Measurements from ENCODE around the gene LEUTX.
"Not testable (repeated sequence)": the region's sequence is repeated elsewhere in the genome, so short reads cannot be mapped to it uniquely, and the experiment has no call there.

Gene LEUTX, protein sequence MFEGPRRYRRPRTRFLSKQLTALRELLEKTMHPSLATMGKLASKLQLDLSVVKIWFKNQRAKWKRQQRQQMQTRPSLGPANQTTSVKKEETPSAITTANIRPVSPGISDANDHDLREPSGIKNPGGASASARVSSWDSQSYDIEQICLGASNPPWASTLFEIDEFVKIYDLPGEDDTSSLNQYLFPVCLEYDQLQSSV

DNA sequence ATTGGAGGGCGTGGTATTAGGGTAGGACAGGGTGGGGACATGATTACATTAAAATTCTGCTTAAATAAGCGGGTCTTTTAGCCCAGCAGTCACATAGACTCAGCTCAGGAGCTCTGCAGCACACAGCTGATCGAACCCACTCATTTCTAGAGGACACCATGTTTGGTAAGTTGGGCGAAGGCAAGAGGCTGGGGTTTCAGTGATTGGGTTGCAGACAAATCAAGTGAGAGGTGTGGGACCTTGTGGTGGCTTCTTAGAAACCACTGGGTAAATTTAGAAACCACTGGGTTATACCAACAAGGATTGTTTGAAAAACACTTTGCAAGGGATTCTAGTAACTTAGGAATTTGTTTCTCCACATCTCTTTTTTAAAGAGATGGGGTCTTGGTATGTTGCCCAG is at the start of gene LEUTX:
TSS of gene LEUTX (plus strand) at position 92 of the 400 bp plus-strand sequence. CDS start at position 159, 67 bp downstream.
- no peak for DNase-seq

DNA sequence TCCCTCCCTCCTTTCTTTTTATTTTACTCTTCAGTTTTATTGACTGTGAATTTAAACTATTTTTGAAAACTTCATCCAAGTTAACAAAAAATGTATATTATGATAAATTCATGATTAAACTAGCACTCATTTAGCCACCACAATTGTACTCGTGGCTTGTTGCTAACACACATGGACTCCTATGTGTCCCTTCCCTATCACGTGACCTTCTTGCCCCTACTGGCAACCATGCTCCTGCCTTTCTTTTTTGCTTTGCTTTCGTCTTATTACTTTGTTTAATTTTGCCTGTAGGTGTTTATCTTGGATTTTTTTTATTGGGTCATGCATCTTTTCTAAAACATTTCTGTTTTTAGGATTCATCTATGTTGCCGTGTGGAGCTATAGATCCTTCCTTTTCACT is 49.1 kb upstream of the LEUTX start:
- no peak for DNase-seq

DNA sequence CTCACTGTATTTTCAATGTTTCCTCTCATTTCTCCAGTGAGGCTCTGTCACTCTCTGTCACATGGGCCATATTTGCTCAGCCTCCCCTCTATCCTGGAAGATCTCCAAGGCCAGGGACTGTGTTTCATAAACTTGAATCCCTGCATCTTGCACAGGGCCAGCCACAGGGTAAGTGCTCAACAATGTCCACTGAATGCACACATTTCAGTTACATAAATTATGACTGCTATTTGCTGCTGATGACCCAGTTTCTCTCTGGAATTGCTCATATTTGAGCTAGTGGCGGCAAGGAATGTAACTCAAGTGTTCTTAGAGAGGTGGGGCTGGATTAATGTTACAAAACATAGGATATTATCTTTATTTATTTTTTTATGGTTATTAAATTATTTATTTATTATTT is 47.0 kb upstream of the LEUTX start:
- DNase-seq: no peak

GRCh38 chr19:39733841-39734240 is 44.8 kb upstream of the LEUTX start:
- DNase-seq: no peak

GRCh38 chr19:39735688-39736087 is 43.0 kb upstream of the LEUTX start:
- DNase-seq: no peak

DNA sequence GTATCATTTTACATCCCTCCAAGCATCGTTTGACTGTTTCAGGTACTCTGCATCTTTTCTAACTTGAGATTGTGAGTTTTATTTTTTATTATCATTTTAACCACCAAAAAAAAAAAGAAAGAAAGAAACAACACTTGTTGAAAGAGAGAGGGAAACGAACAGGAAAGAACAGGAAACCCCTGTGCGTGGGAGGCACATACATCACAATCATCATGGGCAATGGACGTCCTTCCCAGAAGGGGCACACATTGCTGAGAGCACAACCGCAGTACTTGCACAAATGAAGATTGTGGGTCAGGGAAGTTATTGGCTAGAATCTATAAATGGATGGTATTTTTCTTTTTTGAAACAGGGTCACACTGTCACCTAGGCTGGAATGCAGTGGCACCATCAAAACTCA is 42.6 kb upstream of the LEUTX start:
- no peak for DNase-seq

DNA sequence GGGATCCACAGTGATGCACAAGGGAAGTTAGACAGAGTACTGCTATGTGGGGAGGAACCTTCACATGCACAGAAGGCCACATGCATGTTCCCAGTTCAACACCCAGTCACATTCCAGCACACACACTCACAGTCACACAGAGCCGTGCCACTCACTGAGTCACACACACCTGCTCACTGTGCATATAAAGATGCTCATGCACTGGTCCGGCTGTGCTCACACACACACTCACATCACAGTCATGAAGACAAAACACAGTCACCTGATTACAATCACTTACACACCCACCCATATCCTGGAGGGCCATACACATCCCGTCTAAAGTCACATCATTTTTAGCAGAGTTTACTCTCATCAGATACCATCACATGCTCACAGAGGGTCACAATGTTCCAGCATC is 41.3 kb upstream of the LEUTX start:
- DNase-seq: no peak

- DNase-seq: no peak
Observed at GRCh38 chr19:39737891-39738290, 40.8 kb upstream of the LEUTX start, which contains the start of gene CLC. TSS of gene CLC (minus strand) at chr19:39738029. CDS start at chr19:39737952, 77 bp downstream.

GRCh38 chr19:39738814-39739213 is 39.8 kb upstream of the LEUTX start:
- DNase-seq: no peak

GRCh38 chr19:39740395-39740794 is 38.3 kb upstream of the LEUTX start:
- no peak for DNase-seq

DNA sequence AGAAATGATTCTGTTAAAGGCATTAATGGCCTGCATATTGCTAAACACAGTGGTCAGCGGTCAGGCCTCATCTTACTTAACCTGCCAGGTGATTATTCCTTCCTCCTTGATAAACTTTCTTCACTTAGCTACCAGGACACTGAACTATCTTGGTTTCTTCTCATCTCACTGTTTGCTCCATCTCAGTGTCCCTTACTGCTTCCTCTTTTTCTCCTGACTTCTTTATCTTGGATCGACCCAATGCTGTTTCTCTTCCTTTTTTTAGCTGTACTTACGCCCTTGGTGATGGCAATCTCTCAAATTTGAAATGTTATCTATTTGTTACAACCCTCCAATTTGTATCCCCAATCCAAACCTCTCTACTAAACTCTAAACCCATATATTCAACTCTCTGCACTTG is 33.0 kb upstream of the LEUTX start:
- no peak for DNase-seq

- no peak for DNase-seq
Observed at GRCh38 chr19:39746836-39747529, 31.7 kb upstream of the LEUTX start.

DNA sequence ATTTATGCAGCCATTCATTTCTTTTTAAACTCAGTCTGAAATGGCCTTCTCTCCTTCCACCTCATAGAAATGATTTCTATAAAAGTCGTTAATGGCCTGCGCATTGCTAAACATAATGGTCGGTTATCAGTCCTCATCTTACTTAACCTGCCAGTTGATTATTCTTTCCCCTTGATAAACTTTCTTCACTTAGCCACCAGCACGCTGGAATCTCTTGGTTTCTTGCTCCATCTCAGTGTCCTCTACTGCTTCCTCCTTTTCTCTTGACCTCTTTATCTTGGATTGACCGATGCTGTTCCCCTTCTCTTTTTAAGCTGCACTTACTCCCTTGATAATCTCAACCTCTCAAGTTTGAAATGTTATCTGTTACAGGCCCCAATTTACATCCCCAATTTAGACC is 28.7 kb upstream of the LEUTX start:
- no peak for DNase-seq

- no peak for DNase-seq
Observed at GRCh38 chr19:39752390-39752789, 26.3 kb upstream of the LEUTX start.

DNA sequence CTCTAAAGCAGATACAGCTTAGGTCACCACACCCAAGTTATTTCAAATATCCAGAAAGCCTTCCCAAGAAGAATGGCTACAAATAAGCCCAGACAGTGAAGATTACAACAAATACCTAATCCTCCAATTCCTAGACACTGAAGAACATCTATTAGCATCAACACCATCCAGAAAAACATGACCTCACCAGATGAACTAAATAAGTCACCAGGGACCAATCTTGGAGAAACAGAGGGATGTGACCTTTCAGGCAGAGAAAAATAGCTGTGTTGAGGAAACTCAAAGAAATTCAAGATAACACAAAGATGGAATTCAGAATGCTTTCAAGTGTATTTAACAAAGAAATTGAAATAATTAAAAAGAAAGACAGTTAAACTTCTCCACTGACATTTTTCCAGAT is 25.9 kb upstream of the LEUTX start:
- DNase-seq: no peak

DNA sequence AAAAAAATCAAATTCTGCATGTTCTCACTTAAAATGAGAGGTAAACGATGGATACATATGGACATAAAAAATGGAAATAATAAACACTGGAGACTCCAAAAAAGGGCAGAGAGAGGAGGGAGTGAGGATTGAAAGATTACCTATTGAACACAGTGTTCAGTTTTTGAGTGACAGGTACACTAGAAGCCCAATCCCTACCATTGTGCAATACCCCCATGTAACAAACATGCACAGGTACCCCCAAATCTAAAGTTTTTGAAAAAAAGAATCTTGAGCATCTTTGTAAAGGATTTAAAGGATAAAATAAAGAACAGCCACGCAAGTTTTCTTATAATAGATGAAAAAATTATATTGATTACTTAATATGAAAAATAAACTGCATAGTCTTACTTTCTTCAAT is 24.1 kb upstream of the LEUTX start:
- DNase-seq: no peak

DNA sequence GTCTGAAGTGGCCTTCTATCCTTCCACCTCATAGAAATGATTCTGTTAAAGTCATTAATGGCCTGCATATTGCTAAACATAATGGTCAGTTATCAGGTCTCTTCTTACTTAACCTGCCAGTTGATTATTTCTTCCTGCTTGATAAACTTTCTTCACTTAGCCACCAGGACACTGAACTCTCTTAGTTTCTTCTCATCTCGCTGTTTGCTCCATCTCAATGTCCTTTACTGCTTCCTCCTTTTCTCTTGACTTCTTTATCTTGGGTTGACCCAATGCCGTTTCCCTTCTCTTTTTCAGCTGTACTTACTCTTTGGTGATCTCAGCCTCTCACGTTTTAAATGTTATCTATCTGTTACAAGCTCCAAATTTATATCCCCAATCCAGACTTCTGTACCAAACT is 23.7 kb upstream of the LEUTX start:
- DNase-seq: no peak

DNA sequence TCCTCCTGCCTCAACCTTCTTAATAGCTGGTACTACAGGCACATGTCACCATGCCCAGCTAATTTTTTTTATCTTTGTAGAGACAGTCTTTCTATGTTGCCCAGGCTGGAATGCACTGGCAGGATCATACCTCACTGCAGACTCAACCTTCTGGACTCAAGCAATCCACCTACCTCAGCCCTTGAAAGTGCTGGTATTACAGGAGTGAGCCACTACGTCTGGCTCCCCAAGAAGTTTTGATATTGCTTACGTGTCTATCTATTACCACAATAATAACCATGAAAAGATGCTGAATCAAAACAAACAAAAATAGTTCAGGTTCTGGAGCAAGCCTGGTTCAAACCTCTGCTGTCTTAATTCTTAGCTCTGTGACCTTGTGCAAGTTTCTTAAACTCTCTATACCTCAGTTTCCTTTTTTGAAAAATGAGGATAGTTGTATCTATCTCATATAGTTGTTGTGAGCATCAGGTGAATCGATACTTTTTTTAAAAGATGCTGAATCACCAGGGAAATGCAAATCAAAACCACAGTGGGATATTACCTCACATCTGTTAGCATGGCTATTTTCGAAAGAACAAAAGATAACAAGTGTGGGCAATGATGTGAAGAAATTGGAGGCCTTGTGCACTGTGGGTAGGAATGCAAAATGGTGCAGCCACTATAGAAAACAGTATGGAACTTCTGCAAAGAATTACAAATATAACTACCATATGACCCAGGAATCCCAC is 19.0 kb upstream of the LEUTX start:
- no peak for DNase-seq

DNA sequence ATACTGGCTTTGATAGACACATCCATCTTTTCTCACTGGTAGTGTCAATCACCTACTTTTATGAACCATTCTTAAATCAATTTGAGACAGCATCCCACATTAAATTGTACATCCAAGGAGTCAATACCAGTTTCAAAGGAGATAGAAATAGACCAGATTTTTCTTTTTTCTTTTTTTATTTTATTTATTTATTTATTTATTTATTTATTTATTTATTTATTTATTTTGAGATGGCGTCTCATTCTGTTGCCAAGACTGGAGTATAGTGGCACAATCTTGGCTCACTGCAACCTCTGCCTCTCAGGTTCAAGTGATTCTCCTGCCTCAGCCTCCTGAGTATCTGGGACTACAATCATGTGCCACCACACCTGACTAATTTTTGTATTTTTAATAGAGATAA is 16.8 kb upstream of the LEUTX start:
- not testable (repeated sequence) for DNase-seq

DNA sequence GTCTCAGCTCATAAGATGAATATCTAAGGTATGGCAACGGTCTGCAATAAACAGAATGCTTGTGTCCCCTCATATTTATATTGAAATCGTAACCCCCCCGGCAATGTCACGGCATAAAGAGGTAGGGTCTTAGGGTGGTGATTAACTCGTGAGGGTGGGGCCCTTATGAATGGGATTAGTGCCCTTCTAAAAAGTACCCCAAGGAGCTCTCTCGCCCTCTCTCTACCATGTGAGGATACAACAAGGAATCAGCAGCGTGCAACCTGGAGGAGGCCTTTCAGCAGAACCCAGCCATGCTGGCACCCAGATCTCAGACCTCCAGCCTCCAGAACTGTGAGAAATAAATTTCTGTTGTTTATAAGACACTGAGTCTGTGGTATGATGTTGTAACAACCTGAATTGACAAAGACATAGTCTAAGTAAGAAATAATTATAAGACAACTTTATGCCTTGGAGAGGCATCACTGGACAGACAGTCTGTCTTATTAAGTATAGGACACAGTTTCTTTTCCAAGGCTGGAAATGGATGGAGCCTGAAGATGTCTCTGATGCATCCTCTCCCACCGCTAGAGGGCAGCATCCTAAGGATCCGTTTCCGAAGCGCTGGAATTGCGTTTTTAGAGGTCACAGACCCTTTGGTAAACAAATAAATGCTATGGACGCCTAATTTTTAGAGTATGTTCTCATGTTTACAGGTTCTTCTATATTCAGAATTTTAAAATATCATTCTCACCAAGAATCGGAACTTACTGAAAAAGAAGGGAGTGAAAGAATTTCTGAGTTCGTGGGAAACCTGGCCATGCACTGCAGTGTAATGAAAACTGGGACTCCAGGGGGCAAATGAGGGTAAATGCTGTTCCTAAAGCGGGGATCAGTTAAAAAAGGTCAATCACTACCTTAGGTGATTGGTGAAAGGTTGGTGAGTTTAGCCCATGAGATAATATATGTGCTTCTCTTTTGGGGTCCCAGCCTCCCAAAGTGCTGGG is 13.3 kb upstream of the LEUTX start:
- peak; percentile 6 for DNase-seq

DNA sequence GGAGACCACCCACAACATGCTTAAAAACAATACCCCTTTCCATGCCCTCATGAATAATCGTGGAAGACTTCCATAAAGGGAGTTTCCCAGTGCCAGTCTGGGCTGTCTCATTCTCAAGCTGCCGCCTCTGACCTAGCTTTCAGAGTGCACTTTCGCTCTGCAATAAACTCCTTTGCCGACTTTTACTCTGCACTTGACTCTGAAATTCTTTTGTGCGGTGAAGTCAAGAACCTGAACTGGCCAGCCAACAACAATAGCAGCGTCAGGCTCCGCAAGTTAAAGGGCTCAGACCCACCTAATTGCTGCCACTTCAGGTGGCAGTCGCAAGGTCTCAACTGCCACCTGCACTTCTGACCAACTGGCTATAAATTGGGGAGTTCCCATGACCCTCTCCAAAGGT is 10.3 kb upstream of the LEUTX start:
- DNase-seq: no peak

DNA sequence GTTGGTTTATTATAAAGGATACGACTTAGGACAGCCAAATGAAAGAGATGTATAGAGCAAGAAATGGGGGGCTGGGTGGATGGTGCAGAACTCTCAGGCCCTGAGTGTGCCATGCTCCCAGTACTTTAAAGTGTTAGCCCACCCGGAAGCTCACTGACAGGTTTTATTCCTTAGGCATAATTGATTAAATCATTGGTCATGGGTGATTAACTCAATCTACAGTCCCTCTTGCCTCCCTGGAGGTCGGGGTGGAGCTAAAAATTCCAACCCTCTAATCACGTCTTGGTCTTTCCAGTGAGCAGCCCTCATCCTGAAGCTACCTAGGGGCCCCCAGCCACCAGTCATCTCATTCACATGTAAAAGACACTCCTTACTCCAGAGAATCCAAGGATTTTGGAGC is 9.9 kb upstream of the LEUTX start:
- DNase-seq: no peak

DNA sequence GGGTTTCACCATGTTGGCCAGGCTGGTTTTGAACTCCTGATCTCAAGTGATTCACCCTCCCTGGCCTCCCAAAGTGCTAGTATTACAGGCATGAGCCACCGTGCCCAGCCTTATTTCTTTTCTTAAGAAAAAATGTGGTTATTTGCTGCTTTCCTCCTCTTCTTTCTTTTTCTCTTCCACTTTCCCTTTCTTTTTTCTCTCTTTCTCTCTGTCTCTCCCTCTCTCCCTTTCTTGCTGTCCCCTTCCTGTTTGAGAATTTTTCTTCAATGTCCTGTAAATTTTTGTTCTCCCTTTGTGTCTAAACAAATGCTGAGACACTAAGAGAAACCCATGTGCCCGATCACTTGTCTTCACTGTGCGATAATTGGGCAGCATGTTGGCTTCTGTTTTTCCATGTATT is 2.2 kb downstream of the LEUTX start:
- DNase-seq: no peak
